WTC11 (cell line): ENCODE measurements around the gene CYB5A. TPM values are rescaled to one million over a fixed set of nuclear protein-coding genes. Genes with fewer than 3 reads are reported as not detected.

Experiments
- ATAC-seq: fragments of 200-7000 bp; cut with Tn5 transposase; 2 replicates; pipeline ENCODE4 v1.10.0; 2021; ENCODE audit warnings: mild to moderate bottlenecking, moderate library complexity
- CTCF ChIA-PET: fragments of 300-600 bp; sonication (Branson Sonifier 250); formaldehyde crosslinking; loops from one replicate; lab custom pipeline; 2021; ENCODE audit warnings: antibody characterized with exemption; lab: Charles Lee
- POLR2A ChIA-PET: fragments of 350-600 bp; sonication (Branson Sonifier 250); formaldehyde crosslinking; loops from one replicate; lab custom pipeline; 2021; ENCODE audit warnings: antibody characterized with exemption; lab: Charles Lee
- DNase-seq: peaks from one replicate; pipeline ENCODE4 v3.0.0; 2021; ENCODE audit warnings: low spot score
- H3K27ac Mint-ChIP-seq: 2 replicates; pipeline ENCODE4 v1.8.0; 2021; ENCODE audit warnings: mixed read lengths
- H3K27me3 Mint-ChIP-seq: 2 replicates; pipeline ENCODE4 v1.8.0; 2021; ENCODE audit warnings: low read depth, mild to moderate bottlenecking, moderate library complexity, mixed read lengths
- H3K36me3 Mint-ChIP-seq: 2 replicates; pipeline ENCODE4 v1.8.0; 2021; ENCODE audit warnings: mixed read lengths
- H3K4me1 Mint-ChIP-seq: 2 replicates; pipeline ENCODE4 v1.8.0; 2022; ENCODE audit warnings: mixed read lengths
- H3K4me3 Mint-ChIP-seq: 2 replicates; pipeline ENCODE4 v1.8.0; 2021; ENCODE audit warnings: mild to moderate bottlenecking, moderate library complexity, mixed read lengths
- H3K9me3 Mint-ChIP-seq: 2 replicates; pipeline ENCODE4 v1.8.0; 2021; ENCODE audit warnings: mixed read lengths
- ELF4 ChIP-seq: sonication (generic); formaldehyde crosslinking; IDR thresholded peaks from 2 replicates; pipeline ENCODE4 v1.8.1; 2022; ENCODE audit warnings: low read depth, mild to moderate bottlenecking, moderate library complexity, missing genetic modification reagents
- GTF2I ChIP-seq: fragments of 250-450 bp; sonication (Bioruptor Pico); conservative IDR thresholded peaks from 2 replicates; pipeline ENCODE4 v1.4.0; 2021; ENCODE audit warnings: mild to moderate bottlenecking
- IRF2 ChIP-seq: sonication (generic); formaldehyde crosslinking; IDR thresholded peaks from 2 replicates; pipeline ENCODE4 v1.8.0; 2022; ENCODE audit warnings: low read depth, missing genetic modification reagents, borderline replicate concordance
- RELA ChIP-seq: sonication (generic); formaldehyde crosslinking; IDR thresholded peaks from 2 replicates; pipeline ENCODE4 v1.8.1; 2022; ENCODE audit warnings: missing genetic modification reagents, mild to moderate bottlenecking, borderline replicate concordance
- SOX15 ChIP-seq: fragments of 250-450 bp; sonication (Bioruptor Pico); IDR thresholded peaks from 2 replicates; pipeline ENCODE4 v1.9.0; 2021; ENCODE audit warnings: mild to moderate bottlenecking
- TEAD1 ChIP-seq: sonication (generic); formaldehyde crosslinking; IDR thresholded peaks from 2 replicates; pipeline ENCODE4 v1.8.0; 2022; ENCODE audit warnings: mild to moderate bottlenecking, missing genetic modification reagents
- ZNF121 ChIP-seq: sonication (generic); formaldehyde crosslinking; IDR thresholded peaks from 2 replicates; pipeline ENCODE4 v1.8.0; 2023; ENCODE audit warnings: missing genetic modification reagents
- ZNF416 ChIP-seq: fragments of 250-450 bp; sonication (Bioruptor Pico); IDR thresholded peaks from 2 replicates; pipeline ENCODE4 v1.9.0; 2021; ENCODE audit warnings: mild to moderate bottlenecking, inconsistent platforms
- total RNA-seq: library from RNA; stranded (reverse); gene quantifications from 3 replicates; pipeline ENCODE4 v1.2.3, GENCODE V29; 2021
- TF ChIP-seq, protein P1 (sequence below): sonication (generic); formaldehyde crosslinking; IDR thresholded peaks from 2 replicates; pipeline ENCODE4 v1.8.0; 2022; ENCODE audit warnings: mild to moderate bottlenecking, missing genetic modification reagents
- TF ChIP-seq, protein P2 (sequence below): sonication (generic); formaldehyde crosslinking; IDR thresholded peaks from 2 replicates; pipeline ENCODE4 v1.8.0; 2022; ENCODE audit warnings: mild to moderate bottlenecking, missing genetic modification reagents
- TF ChIP-seq, protein P3 (sequence below): sonication (generic); formaldehyde crosslinking; IDR thresholded peaks from 2 replicates; pipeline ENCODE4 v1.8.1; 2022; ENCODE audit warnings: mild to moderate bottlenecking, missing genetic modification reagents, moderate library complexity, borderline replicate concordance
- TF ChIP-seq, protein P4 (sequence below): sonication (generic); formaldehyde crosslinking; IDR thresholded peaks from 2 replicates; pipeline ENCODE4 v1.8.0; 2023; ENCODE audit warnings: missing genetic modification reagents
- TF ChIP-seq, protein P5 (sequence below): sonication (generic); formaldehyde crosslinking; conservative IDR thresholded peaks from 2 replicates; pipeline ENCODE4 v1.8.1; 2022; ENCODE audit warnings: mild to moderate bottlenecking, missing genetic modification reagents
- TF ChIP-seq, protein P6 (sequence below): sonication (generic); formaldehyde crosslinking; conservative IDR thresholded peaks from 2 replicates; pipeline ENCODE4 v1.8.1; 2023; ENCODE audit warnings: mild to moderate bottlenecking, low read depth, missing genetic modification reagents, moderate library complexity
- TF ChIP-seq, protein P7 (sequence below): sonication (generic); formaldehyde crosslinking; IDR thresholded peaks from 2 replicates; pipeline ENCODE4 v1.8.0; 2023; ENCODE audit warnings: mild to moderate bottlenecking, missing genetic modification reagents
- TF ChIP-seq, protein P8 (sequence below): fragments of 250-450 bp; sonication (Bioruptor Pico); IDR thresholded peaks from 2 replicates; pipeline ENCODE4 v1.8.0; 2021; ENCODE audit warnings: mild to moderate bottlenecking
- TF ChIP-seq, protein P9 (sequence below): sonication (generic); formaldehyde crosslinking; IDR thresholded peaks from 2 replicates; pipeline ENCODE4 v1.8.0; 2023; ENCODE audit warnings: missing genetic modification reagents, mild to moderate bottlenecking, borderline replicate concordance

The CYB5A gene
- total RNA-seq, 1 experiment from 2014 or later = 127 TPM

DNA sequence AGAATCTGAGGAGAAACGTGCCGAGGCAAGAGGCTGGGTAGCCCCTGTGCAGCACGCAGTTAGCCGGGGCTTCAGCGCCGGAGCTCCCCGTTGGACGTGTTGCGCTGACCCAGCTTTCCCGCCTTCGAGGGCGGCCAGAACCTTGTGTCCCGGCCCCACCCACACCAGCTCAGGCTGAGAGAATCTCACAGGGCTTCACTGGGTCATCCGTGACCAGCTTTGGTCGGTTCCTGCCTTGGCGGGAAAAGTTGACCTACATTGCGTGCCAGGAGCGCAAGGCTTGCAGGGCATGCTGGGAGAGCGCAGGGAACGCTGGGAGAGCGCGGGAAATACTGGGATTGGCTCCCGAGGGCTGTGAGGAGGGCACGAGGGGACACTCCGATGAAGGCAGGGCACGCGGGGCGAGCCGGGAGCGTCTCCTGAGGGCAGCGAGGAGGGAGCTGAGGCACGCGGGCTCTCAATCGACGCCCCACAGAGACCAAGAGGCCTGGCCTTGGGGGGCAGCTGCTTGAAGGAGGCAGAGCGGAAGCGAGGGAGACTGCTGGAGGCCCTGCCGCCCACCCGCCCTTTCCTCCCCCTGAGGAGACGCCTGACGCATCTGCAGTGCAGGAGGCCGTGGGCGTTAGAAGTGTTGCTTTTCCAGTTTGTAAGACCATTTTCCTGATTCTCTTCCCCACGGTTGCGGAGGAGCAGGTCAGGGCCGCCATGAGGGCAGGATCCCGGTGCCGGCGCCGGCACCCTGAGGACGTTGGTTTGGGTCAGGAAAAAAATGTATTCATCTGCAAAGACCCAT, 23.9 kb upstream of the CYB5A start, which contains the start of gene C18orf63:
C18orf63 (plus strand) TSS at position 376 of the 793 bp plus-strand sequence. CDS start 2,027 bp downstream, outside the sequence.
- no peak within 1 kb of the TSS for H3K27ac Mint-ChIP-seq
- POLR2A ChIA-PET = no interaction called here
- DNase-seq (no peak), ATAC-seq (no peak)
- CTCF ChIA-PET = no interaction called here
- H3K36me3 Mint-ChIP-seq = peaks cover 2% of the 10 kb centered on the region
- H3K4me1 Mint-ChIP-seq = peaks cover 8% of the 10 kb centered on the region
- no peaks in the 10 kb centered on the region; the same call in 1 of the 2 replicates for H3K27me3 Mint-ChIP-seq
- peaks cover 13% of the 10 kb centered on the region for H3K9me3 Mint-ChIP-seq
- no peak within 1 kb of the TSS for H3K4me3 Mint-ChIP-seq
- TF ChIP-seq ZNF121 (CRISPR knock-in tag) = no peak
- TF ChIP-seq GTF2I (CRISPR knock-in tag) = no peak
- TF ChIP-seq TEAD1 = no peak
- TF ChIP-seq, protein P1, sequence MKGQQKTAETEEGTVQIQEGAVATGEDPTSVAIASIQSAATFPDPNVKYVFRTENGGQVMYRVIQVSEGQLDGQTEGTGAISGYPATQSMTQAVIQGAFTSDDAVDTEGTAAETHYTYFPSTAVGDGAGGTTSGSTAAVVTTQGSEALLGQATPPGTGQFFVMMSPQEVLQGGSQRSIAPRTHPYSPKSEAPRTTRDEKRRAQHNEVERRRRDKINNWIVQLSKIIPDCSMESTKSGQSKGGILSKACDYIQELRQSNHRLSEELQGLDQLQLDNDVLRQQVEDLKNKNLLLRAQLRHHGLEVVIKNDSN (CRISPR knock-in tag) = no peak
- TF ChIP-seq, protein P2, sequence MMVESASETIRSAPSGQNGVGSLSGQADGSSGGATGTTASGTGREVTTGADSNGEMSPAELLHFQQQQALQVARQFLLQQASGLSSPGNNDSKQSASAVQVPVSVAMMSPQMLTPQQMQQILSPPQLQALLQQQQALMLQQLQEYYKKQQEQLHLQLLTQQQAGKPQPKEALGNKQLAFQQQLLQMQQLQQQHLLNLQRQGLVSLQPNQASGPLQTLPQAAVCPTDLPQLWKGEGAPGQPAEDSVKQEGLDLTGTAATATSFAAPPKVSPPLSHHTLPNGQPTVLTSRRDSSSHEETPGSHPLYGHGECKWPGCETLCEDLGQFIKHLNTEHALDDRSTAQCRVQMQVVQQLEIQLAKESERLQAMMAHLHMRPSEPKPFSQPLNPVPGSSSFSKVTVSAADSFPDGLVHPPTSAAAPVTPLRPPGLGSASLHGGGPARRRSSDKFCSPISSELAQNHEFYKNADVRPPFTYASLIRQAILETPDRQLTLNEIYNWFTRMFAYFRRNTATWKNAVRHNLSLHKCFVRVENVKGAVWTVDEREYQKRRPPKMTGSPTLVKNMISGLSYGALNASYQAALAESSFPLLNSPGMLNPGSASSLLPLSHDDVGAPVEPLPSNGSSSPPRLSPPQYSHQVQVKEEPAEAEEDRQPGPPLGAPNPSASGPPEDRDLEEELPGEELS (CRISPR knock-in tag) = no peak
- TF ChIP-seq, protein P3, sequence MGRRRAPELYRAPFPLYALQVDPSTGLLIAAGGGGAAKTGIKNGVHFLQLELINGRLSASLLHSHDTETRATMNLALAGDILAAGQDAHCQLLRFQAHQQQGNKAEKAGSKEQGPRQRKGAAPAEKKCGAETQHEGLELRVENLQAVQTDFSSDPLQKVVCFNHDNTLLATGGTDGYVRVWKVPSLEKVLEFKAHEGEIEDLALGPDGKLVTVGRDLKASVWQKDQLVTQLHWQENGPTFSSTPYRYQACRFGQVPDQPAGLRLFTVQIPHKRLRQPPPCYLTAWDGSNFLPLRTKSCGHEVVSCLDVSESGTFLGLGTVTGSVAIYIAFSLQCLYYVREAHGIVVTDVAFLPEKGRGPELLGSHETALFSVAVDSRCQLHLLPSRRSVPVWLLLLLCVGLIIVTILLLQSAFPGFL = no peak
- TF ChIP-seq, protein P4, sequence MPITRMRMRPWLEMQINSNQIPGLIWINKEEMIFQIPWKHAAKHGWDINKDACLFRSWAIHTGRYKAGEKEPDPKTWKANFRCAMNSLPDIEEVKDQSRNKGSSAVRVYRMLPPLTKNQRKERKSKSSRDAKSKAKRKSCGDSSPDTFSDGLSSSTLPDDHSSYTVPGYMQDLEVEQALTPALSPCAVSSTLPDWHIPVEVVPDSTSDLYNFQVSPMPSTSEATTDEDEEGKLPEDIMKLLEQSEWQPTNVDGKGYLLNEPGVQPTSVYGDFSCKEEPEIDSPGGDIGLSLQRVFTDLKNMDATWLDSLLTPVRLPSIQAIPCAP (CRISPR knock-in tag) = no peak
- no peak for TF ChIP-seq SOX15 (CRISPR knock-in tag)
- TF ChIP-seq, protein P5, sequence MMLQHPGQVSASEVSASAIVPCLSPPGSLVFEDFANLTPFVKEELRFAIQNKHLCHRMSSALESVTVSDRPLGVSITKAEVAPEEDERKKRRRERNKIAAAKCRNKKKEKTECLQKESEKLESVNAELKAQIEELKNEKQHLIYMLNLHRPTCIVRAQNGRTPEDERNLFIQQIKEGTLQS (CRISPR knock-in tag) = no peak
- TF ChIP-seq IRF2 = no peak
- TF ChIP-seq, protein P6, sequence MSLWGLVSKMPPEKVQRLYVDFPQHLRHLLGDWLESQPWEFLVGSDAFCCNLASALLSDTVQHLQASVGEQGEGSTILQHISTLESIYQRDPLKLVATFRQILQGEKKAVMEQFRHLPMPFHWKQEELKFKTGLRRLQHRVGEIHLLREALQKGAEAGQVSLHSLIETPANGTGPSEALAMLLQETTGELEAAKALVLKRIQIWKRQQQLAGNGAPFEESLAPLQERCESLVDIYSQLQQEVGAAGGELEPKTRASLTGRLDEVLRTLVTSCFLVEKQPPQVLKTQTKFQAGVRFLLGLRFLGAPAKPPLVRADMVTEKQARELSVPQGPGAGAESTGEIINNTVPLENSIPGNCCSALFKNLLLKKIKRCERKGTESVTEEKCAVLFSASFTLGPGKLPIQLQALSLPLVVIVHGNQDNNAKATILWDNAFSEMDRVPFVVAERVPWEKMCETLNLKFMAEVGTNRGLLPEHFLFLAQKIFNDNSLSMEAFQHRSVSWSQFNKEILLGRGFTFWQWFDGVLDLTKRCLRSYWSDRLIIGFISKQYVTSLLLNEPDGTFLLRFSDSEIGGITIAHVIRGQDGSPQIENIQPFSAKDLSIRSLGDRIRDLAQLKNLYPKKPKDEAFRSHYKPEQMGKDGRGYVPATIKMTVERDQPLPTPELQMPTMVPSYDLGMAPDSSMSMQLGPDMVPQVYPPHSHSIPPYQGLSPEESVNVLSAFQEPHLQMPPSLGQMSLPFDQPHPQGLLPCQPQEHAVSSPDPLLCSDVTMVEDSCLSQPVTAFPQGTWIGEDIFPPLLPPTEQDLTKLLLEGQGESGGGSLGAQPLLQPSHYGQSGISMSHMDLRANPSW = no peak
- TF ChIP-seq, protein P7, sequence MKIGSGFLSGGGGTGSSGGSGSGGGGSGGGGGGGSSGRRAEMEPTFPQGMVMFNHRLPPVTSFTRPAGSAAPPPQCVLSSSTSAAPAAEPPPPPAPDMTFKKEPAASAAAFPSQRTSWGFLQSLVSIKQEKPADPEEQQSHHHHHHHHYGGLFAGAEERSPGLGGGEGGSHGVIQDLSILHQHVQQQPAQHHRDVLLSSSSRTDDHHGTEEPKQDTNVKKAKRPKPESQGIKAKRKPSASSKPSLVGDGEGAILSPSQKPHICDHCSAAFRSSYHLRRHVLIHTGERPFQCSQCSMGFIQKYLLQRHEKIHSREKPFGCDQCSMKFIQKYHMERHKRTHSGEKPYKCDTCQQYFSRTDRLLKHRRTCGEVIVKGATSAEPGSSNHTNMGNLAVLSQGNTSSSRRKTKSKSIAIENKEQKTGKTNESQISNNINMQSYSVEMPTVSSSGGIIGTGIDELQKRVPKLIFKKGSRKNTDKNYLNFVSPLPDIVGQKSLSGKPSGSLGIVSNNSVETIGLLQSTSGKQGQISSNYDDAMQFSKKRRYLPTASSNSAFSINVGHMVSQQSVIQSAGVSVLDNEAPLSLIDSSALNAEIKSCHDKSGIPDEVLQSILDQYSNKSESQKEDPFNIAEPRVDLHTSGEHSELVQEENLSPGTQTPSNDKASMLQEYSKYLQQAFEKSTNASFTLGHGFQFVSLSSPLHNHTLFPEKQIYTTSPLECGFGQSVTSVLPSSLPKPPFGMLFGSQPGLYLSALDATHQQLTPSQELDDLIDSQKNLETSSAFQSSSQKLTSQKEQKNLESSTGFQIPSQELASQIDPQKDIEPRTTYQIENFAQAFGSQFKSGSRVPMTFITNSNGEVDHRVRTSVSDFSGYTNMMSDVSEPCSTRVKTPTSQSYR (CRISPR knock-in tag) = no peak
- TF ChIP-seq, protein P8, sequence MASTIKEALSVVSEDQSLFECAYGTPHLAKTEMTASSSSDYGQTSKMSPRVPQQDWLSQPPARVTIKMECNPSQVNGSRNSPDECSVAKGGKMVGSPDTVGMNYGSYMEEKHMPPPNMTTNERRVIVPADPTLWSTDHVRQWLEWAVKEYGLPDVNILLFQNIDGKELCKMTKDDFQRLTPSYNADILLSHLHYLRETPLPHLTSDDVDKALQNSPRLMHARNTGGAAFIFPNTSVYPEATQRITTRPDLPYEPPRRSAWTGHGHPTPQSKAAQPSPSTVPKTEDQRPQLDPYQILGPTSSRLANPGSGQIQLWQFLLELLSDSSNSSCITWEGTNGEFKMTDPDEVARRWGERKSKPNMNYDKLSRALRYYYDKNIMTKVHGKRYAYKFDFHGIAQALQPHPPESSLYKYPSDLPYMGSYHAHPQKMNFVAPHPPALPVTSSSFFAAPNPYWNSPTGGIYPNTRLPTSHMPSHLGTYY (CRISPR knock-in tag) = no peak
- TF ChIP-seq, protein P9, sequence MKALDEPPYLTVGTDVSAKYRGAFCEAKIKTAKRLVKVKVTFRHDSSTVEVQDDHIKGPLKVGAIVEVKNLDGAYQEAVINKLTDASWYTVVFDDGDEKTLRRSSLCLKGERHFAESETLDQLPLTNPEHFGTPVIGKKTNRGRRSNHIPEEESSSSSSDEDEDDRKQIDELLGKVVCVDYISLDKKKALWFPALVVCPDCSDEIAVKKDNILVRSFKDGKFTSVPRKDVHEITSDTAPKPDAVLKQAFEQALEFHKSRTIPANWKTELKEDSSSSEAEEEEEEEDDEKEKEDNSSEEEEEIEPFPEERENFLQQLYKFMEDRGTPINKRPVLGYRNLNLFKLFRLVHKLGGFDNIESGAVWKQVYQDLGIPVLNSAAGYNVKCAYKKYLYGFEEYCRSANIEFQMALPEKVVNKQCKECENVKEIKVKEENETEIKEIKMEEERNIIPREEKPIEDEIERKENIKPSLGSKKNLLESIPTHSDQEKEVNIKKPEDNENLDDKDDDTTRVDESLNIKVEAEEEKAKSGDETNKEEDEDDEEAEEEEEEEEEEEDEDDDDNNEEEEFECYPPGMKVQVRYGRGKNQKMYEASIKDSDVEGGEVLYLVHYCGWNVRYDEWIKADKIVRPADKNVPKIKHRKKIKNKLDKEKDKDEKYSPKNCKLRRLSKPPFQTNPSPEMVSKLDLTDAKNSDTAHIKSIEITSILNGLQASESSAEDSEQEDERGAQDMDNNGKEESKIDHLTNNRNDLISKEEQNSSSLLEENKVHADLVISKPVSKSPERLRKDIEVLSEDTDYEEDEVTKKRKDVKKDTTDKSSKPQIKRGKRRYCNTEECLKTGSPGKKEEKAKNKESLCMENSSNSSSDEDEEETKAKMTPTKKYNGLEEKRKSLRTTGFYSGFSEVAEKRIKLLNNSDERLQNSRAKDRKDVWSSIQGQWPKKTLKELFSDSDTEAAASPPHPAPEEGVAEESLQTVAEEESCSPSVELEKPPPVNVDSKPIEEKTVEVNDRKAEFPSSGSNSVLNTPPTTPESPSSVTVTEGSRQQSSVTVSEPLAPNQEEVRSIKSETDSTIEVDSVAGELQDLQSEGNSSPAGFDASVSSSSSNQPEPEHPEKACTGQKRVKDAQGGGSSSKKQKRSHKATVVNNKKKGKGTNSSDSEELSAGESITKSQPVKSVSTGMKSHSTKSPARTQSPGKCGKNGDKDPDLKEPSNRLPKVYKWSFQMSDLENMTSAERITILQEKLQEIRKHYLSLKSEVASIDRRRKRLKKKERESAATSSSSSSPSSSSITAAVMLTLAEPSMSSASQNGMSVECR (CRISPR knock-in tag) = no peak
- no peak for TF ChIP-seq ELF4
- no peak for TF ChIP-seq RELA (CRISPR knock-in tag)
- TF ChIP-seq ZNF416 = no peak
